Body of pancreas (tissue), 4 donors: ENCODE measurements around the gene TUBG2. TPM values are rescaled to one million over a fixed set of nuclear protein-coding genes. Genes with fewer than 3 reads are reported as not detected.

Experiments used
- ATAC-seq: fragments of 150-250 bp; one replicate; pipeline ENCODE4 v1.9.1; 2016
- DNase-seq, 4 donors: peaks; one replicate each; pipeline ENCODE4 v3.0.0-alpha.2; 2019
- H3K27ac ChIP-seq, 4 donors: fragments of 200-600 bp; sonication (generic); 1 replicate in 3 of 4; 2 replicates in 1 of 4; pipeline versions ENCODE4 v1.5.1 to v1.6.1; 2016 to 2019; ENCODE audit warnings: mild to moderate bottlenecking in 1 of 4, mixed read lengths in 1 of 4, moderate library complexity in 1 of 4
- H3K27me3 ChIP-seq, 2 donors: fragments of 200-600 bp; sonication (generic); one replicate each; pipeline ENCODE4 v1.6.0; 2016; ENCODE audit warnings: mild to moderate bottlenecking in 1 of 2
- H3K36me3 ChIP-seq, 2 donors: fragments of 200-600 bp; sonication (generic); replicated peaks in 1 of 2; 2 replicates each; pipeline ENCODE4 v1.5.1; 2016; ENCODE audit warnings: low read depth in 2 of 2; ENCODE audit not compliant: insufficient read depth in 1 of 2
- H3K4me1 ChIP-seq: fragments of 200-600 bp; sonication (generic); one replicate; pipeline ENCODE4 v1.6.0; 2016
- H3K4me3 ChIP-seq, 2 donors: fragments of 200-600 bp; sonication (generic); 1 replicate in 1 of 2; 2 replicates in 1 of 2; pipeline ENCODE4 v1.5.1; 2016 to 2019
- H3K9me3 ChIP-seq, 3 donors: fragments of 200-600 bp; sonication (generic); 1 replicate in 2 of 3; 2 replicates in 1 of 3; pipeline ENCODE4 v1.5.1; 2016
- POLR2A ChIP-seq, 3 donors: fragments of 450-650 bp; IDR thresholded peaks; one replicate each; pipeline ENCODE4 v1.6.1; 2016; ENCODE audit warnings: antibody characterized with exemption in 3 of 3, mild to moderate bottlenecking in 2 of 3
- WGBS, 2 donors: methylation state at CpG; one replicate each; pipeline ENCODE4 v1.1.5; 2017; 5-methylcytosine and 5-hydroxymethylcytosine counted together
- intact Hi-C: fragments of 100-400 bp; cut with DNase I; formaldehyde crosslinking; loops from one replicate; pipeline ENCODE4 v1.15.1; 2023
- total RNA-seq, 2 donors: library from RNA; depleted of rRNA; stranded (reverse); fragments of >200 nt; gene quantifications; one replicate each; pipeline ENCODE4 v1.1.0, GENCODE V29; 2016
- TF ChIP-seq, protein P1 (sequence below), 7 experiments: fragments of 450-650 bp in 4 of 7; fragments of 200-600 bp in 3 of 7; sonication (generic) in 3 of 7; IDR thresholded peaks; one replicate each; pipeline ENCODE4 v1.5.1; 2016 to 2019; ENCODE audit warnings: antibody characterized with exemption in 7 of 7

TUBG2 gene
- total RNA-seq, 2 donors from 2014 or later: 64.1 to 80.4 TPM

GRCh38 chr17:42642336-42642735 lies 16.7 kb upstream of the TUBG2 start:
- WGBS, 2 donors: 30 to 34% methylated on average over 2 of the region's 2 CpGs
- no peak overlapping the region for H3K4me3 ChIP-seq
- H3K9me3 ChIP-seq: no peaks in the 10 kb centered on the region
- ATAC-seq (no peak), DNase-seq (no peak)
- no peaks in the 10 kb centered on the region for H3K36me3 ChIP-seq
- no peak for TF ChIP-seq POLR2A (IDR thresholded peaks at IDR 0.05)
- TF ChIP-seq, protein P1, sequence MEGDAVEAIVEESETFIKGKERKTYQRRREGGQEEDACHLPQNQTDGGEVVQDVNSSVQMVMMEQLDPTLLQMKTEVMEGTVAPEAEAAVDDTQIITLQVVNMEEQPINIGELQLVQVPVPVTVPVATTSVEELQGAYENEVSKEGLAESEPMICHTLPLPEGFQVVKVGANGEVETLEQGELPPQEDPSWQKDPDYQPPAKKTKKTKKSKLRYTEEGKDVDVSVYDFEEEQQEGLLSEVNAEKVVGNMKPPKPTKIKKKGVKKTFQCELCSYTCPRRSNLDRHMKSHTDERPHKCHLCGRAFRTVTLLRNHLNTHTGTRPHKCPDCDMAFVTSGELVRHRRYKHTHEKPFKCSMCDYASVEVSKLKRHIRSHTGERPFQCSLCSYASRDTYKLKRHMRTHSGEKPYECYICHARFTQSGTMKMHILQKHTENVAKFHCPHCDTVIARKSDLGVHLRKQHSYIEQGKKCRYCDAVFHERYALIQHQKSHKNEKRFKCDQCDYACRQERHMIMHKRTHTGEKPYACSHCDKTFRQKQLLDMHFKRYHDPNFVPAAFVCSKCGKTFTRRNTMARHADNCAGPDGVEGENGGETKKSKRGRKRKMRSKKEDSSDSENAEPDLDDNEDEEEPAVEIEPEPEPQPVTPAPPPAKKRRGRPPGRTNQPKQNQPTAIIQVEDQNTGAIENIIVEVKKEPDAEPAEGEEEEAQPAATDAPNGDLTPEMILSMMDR (IDR thresholded peaks at IDR 0.05): no peak
- no peak overlapping the region for H3K27ac ChIP-seq
- no peaks in the 10 kb centered on the region for H3K27me3 ChIP-seq
- no peaks in the 10 kb centered on the region for H3K4me1 ChIP-seq
- intact Hi-C loops: no loop called here

DNA sequence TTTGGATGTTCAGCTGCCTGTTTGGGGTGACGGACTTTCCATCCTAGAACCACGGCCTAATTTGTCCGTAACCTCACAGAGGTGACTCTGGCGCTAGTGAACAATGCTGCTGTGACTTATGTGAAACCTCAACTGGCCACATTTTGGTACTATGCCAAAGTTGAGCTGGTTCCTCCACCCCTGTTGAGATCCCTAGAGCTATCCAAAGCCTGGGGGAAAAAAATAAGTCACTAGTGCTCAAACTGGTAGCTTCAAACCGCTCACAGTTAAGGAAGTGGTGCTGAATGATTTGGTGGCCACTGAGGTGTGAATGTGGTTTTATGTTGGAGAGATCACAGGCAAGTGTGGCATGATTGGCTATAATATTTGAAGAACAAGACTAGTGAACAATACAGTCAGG lies 11.3 kb upstream of the TUBG2 start:
- ATAC-seq: no peak
- intact Hi-C loops: no loop called here
- Histone ChIP-seq H3K36me3 (no peaks in the 10 kb centered on the region), H3K27me3 (no peaks in the 10 kb centered on the region), H3K9me3 (no peaks in the 10 kb centered on the region), H3K4me1 (peaks cover 19% of the 10 kb centered on the region), H3K4me3 (no peak overlapping the region), H3K27ac (no peak overlapping the region)
- 81 to 91% methylated on average over 5 of the region's 5 CpGs for WGBS, 2 donors
- no peak for DNase-seq
- TF ChIP-seq, protein P1 (IDR thresholded peaks at IDR 0.05): no peak
- no peak for TF ChIP-seq POLR2A (IDR thresholded peaks at IDR 0.05)

- peak overlapping the region in 1 of 4 donors; percentile 48 for H3K27ac ChIP-seq
- peaks cover 40% of the 10 kb centered on the region for H3K4me1 ChIP-seq
- ATAC-seq (no peak), DNase-seq (no peak)
- H3K27me3 ChIP-seq: no peaks in the 10 kb centered on the region
- TF ChIP-seq, protein P1 (IDR thresholded peaks at IDR 0.05): no peak
- TF ChIP-seq POLR2A (IDR thresholded peaks at IDR 0.05): no peak
- intact Hi-C loops: no loop called here
- H3K4me3 ChIP-seq: no peak overlapping the region
- no peaks in the 10 kb centered on the region for H3K9me3 ChIP-seq
- H3K36me3 ChIP-seq: no peaks in the 10 kb centered on the region
- WGBS, 2 donors: 72 to 73% methylated on average over 4 of the region's 4 CpGs
Observed at GRCh38 chr17:42651392-42651791, 7.7 kb upstream of the TUBG2 start.

- DNase-seq: peak; percentile 68 to 81 (median 74)
- ATAC-seq: peak; percentile 76
- peaks cover 40% of the 10 kb centered on the region for H3K4me1 ChIP-seq
- H3K27me3 ChIP-seq: no peaks in the 10 kb centered on the region
- H3K4me3 ChIP-seq: no peak overlapping the region
- intact Hi-C loops: no loop called here
- H3K9me3 ChIP-seq: no peaks in the 10 kb centered on the region
- TF ChIP-seq, protein P1 (IDR thresholded peaks at IDR 0.05): no peak
- TF ChIP-seq POLR2A (IDR thresholded peaks at IDR 0.05): peak in 2 of 3 donors; percentile 33 to 43
- WGBS, 2 donors: 26 to 33% methylated on average over 40 to 42 of the region's 42 CpGs
- peak overlapping the region in 3 of 4 donors; percentile 75 to 81 (median 78) for H3K27ac ChIP-seq
- no peaks in the 10 kb centered on the region for H3K36me3 ChIP-seq
Observed at GRCh38 chr17:42653179-42654124, 5.6 kb upstream of the TUBG2 start.
